Left ventricle myocardium inferior (tissue), 1 donor: Measurements from ENCODE around the gene PRSS22. TPM values are rescaled to one million over a fixed set of nuclear protein-coding genes. Genes with fewer than 3 reads are reported as not detected.

Experiments
- DNase-seq: peaks from one replicate; pipeline ENCODE4 v3.0.0-alpha.2; 2020
- H3K27ac ChIP-seq: fragments of 200-600 bp; replicated peaks from 2 replicates; pipeline ENCODE4 v1.8.0; 2021
- H3K27me3 ChIP-seq: fragments of 200-600 bp; 2 replicates; pipeline ENCODE4 v1.8.0; 2021; ENCODE audit warnings: low read depth
- H3K36me3 ChIP-seq: fragments of 200-600 bp; 2 replicates; pipeline ENCODE4 v1.8.0; 2021
- H3K4me1 ChIP-seq: fragments of 200-600 bp; 2 replicates; pipeline ENCODE4 v1.8.0; 2021
- H3K4me3 ChIP-seq: fragments of 200-600 bp; 2 replicates; pipeline ENCODE4 v1.8.0; 2021; ENCODE audit warnings: mild to moderate bottlenecking, moderate library complexity
- H3K9me3 ChIP-seq: fragments of 200-600 bp; replicated peaks from 2 replicates; pipeline ENCODE4 v1.8.0; 2021
- intact Hi-C: fragments of 100-400 bp; cut with micrococcal nuclease; formaldehyde crosslinking; loops from one replicate; pipeline ENCODE4 v1.11.0; 2022
- total RNA-seq: library from RNA; stranded (reverse); fragmentation: NEBNext Ultra II Directional; extraction: Animal tissue kit (Norgen Biotek cat#: 25700); gene quantifications from one replicate; pipeline ENCODE4 v1.2.1, GENCODE V29; 2021
- TF ChIP-seq, protein P1 (sequence below): fragments of 200-600 bp; IDR thresholded peaks from 2 replicates; pipeline ENCODE4 v1.8.0; 2021; ENCODE audit warnings: antibody characterized with exemption, mild to moderate bottlenecking, borderline replicate concordance
- donor health status: DM: no; HTN: yes; CAD: no; lungs with severe emphysema.

Gene PRSS22
- total RNA-seq, 1 donor from 2014 or later: not detected

DNA sequence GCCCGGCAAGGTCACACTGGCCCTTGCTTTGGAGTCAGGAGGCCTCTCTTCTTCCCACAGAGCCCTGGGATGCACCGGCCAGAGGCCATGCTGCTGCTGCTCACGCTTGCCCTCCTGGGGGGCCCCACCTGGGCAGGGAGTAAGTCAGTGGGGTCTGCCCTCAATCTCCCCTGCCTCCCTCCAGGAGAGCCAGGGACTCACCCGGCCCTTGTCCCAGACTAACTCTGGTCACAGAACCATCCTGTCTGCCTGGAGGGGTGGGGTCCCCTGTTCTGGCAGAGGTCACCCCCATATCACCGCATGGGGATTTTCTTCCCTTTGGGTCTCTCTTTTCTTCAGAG, 27.6 kb downstream of the PRSS22 start:
- Histone ChIP-seq H3K27me3 (peaks cover 74% of the 10 kb centered on the region), H3K4me1 (no peaks in the 10 kb centered on the region), H3K36me3 (no peaks in the 10 kb centered on the region), H3K4me3 (no peak overlapping the region), H3K9me3 (no peaks in the 10 kb centered on the region), H3K27ac (no peak overlapping the region)
- DNase-seq: no peak
- intact Hi-C loops: no loop called here
- TF ChIP-seq, protein P1, sequence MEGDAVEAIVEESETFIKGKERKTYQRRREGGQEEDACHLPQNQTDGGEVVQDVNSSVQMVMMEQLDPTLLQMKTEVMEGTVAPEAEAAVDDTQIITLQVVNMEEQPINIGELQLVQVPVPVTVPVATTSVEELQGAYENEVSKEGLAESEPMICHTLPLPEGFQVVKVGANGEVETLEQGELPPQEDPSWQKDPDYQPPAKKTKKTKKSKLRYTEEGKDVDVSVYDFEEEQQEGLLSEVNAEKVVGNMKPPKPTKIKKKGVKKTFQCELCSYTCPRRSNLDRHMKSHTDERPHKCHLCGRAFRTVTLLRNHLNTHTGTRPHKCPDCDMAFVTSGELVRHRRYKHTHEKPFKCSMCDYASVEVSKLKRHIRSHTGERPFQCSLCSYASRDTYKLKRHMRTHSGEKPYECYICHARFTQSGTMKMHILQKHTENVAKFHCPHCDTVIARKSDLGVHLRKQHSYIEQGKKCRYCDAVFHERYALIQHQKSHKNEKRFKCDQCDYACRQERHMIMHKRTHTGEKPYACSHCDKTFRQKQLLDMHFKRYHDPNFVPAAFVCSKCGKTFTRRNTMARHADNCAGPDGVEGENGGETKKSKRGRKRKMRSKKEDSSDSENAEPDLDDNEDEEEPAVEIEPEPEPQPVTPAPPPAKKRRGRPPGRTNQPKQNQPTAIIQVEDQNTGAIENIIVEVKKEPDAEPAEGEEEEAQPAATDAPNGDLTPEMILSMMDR: no peak

DNA sequence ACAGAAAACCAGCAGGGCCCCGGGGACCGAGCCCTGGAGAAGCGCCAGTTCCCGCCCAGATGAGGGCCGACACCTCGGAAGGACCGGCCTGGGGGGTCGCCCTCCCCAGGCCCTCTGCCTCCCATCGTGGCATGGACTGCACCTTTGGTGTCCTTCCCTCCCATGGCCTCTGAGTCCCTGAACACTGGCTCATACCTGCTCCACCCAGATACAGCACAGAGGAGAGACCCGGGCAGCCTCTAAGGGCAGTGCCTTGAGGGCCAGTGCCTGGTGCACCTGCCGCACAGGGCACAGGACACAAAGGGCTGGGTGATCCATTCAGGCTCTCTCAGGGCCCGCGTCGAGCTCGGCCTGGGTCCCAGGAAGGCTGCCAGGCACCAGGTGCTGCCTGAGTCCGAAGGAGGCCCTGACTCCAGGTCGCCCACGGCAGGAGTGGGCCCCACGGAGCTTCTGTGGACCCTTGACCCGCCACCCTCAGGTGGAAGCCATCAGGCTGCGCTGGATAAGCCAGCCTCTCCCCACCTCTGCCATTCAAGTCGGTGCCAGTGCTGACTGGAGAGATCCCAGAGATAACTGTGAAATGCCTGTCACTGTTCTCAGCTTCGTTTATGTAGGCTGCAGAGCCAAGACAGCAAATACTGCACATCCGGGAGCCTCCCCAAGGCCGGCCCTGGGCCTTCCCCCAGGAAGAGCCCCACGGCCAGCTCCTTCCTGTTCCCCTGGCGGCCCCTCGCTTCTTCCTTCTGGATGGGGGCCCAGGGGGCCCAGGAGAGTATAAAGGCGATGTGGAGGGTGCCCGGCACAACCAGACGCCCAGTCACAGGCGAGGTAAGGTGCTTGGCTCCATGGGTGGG, 28.2 kb downstream of the PRSS22 start, which contains the start of gene ZG16B:
Gene ZG16B, plus strand, starts transcription at position 803 of the 854 bp plus-strand sequence. CDS start 139 bp downstream, outside the sequence.
- no peak within 1 kb of the TSS for H3K27ac ChIP-seq
- DNase-seq: no peak
- no peak within 1 kb of the TSS for H3K4me3 ChIP-seq
- H3K9me3 ChIP-seq: no peaks in the 10 kb centered on the region
- no peaks in the 10 kb centered on the region for H3K36me3 ChIP-seq
- no peaks in the 10 kb centered on the region for H3K4me1 ChIP-seq
- peaks cover 77% of the 10 kb centered on the region for H3K27me3 ChIP-seq
- TF ChIP-seq, protein P1: no peak
- intact Hi-C loops: no loop called here

DNA sequence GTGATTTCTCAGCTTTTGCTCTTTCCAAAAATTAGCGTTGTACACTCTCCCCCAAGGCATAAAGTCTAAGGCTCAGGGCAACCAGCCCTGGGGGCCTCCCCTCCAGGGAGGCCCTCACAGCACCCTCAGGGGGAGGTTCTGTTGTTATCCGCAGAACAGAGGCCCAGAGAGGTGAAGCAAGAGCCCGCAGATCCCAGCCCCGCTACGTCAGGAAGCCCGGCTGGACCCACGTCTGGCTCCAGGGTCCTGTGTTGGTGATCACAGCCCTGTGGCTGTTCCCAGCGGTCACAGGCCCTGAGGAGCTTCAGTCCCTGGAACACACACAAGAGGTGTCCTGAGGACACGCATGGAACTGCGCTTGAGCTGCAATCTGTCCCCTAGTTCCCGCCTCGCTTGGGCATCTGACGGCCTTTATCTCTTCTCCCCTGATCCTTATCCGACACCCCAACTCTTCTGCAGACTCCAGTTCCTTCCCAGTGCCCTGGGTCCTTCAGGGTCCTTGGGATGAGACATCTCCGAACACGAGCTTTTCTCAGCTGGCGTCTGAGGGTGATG, 29.0 kb downstream of the PRSS22 start:
- Histone ChIP-seq H3K27me3 (peaks cover 80% of the 10 kb centered on the region), H3K4me3 (no peak overlapping the region), H3K4me1 (no peaks in the 10 kb centered on the region), H3K36me3 (no peaks in the 10 kb centered on the region), H3K9me3 (no peaks in the 10 kb centered on the region), H3K27ac (no peak overlapping the region)
- intact Hi-C loops: no loop called here
- TF ChIP-seq, protein P1: no peak
- DNase-seq: no peak

DNA sequence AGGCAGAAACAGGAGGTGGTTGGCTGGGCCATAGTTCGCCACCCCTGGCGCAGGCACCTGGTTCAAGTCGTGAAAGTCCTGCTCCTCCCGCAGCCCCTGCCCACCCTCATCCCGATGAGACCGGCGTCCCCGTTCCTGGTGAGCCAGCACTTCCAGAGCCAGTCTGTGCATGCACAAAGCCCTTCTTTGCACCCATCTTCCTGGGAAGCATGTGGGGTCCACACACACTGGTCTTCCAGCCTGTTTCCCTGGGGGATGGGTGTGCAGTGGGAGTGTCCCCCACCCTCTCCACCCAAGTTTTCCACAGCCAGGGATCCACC, 29.5 kb downstream of the PRSS22 start:
- DNase-seq: no peak

DNA sequence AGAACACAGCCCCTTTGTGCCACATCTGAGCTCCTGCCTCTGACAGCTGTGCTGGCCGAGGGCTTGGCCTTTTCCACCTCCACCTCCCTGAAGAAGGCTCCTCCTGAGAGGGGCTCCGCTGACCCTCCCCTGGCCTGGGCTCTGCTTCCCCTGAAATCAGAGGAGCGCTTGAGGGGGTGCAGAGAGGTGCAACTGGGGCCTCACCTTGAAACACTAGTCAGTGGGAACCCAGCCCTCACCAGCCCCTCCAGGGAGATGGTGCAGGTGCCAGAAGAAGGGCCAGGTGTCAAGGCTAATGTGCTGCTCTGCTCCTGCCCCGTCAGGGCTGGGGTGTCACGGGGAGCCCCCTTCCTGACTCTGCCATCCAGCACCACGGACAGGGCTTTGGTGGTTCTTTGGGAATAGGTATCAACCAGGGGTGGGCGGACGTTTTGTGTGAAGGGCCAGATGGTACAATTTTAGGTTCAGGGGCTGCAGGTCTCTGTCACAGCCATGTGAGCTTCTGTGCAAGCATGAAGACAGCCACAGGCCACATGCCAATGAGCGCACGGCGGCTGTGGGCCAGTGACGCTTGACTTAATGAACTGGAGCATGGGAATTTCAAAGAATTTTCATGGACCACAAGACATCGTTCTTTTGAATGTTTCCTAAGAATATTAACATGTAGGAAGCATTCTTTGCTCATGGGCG, 30.0 kb downstream of the PRSS22 start:
- no peaks in the 10 kb centered on the region for H3K36me3 ChIP-seq
- H3K27me3 ChIP-seq: peaks cover 80% of the 10 kb centered on the region
- TF ChIP-seq, protein P1: no peak
- no peaks in the 10 kb centered on the region for H3K4me1 ChIP-seq
- no peak for DNase-seq
- no peaks in the 10 kb centered on the region for H3K9me3 ChIP-seq
- H3K27ac ChIP-seq: no peak overlapping the region
- intact Hi-C loops: no loop called here
- no peak overlapping the region for H3K4me3 ChIP-seq

More for the DNA sequence above, 29.5 kb downstream of the PRSS22 start:
- TF ChIP-seq, protein P1: no peak
- H3K4me1 ChIP-seq: no peaks in the 10 kb centered on the region
- H3K9me3 ChIP-seq: no peaks in the 10 kb centered on the region
- no peaks in the 10 kb centered on the region for H3K36me3 ChIP-seq
- H3K27ac ChIP-seq: no peak overlapping the region
- no peak overlapping the region for H3K4me3 ChIP-seq
- H3K27me3 ChIP-seq: peaks cover 80% of the 10 kb centered on the region
- intact Hi-C loops: no loop called here
